Stimulated activated CD4-positive, alpha-beta T cell treated with anti-CD3 and anti-CD28 coated beads, Interleukin-4, amount 100 ng/mL, for 24 hours (primary cell): Measurements from ENCODE around the gene CIAO2B.

ENCODE experiments used
- DNase-seq: peaks from one replicate; pipeline ENCODE4 v3.0.0-alpha.2; 2020

The CIAO2B gene

DNA sequence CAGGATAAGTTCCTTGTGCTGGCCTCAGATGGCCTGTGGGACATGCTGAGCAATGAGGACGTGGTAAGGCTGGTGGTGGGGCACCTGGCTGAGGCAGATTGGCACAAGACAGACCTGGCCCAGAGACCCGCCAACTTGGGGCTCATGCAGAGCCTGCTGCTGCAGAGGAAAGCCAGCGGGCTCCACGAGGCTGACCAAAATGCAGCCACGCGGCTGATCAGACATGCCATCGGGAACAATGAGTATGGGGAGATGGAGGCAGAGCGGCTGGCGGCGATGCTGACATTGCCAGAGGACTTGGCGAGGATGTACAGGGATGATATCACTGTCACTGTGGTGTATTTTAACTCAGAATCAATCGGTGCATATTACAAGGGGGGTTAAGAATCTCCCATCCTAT, 48.7 kb downstream of the CIAO2B start:
- no peak for DNase-seq

GRCh38 chr16:66882702-66883101, 51.5 kb downstream of the CIAO2B start:
- DNase-seq, result no peak
